Activated T-cell treated with anti-CD3 and anti-CD28 coated beads for 4 hours (primary cell): ENCODE data around the gene PTPRN2.

Experiments used
- DNase-seq: peaks from one replicate; pipeline ENCODE4 v3.0.0-alpha.2; 2020

The PTPRN2 gene

GRCh38 chr7:158602905-158603772 is 15.5 kb upstream of the PTPRN2 start:
- no peak for DNase-seq

- no peak for DNase-seq
These were observed 14.4 kb upstream of the PTPRN2 start for GRCh38 chr7:158602041-158602440.

- no peak for DNase-seq
These were observed 13.5 kb upstream of the PTPRN2 start for GRCh38 chr7:158601090-158601489.

- DNase-seq = no peak
These were observed 9.1 kb upstream of the PTPRN2 start for GRCh38 chr7:158596745-158597144.

- DNase-seq = no peak
These were observed 8.7 kb upstream of the PTPRN2 start for GRCh38 chr7:158596309-158596708.

- no peak for DNase-seq
These were observed 7.4 kb upstream of the PTPRN2 start for GRCh38 chr7:158595068-158595467.

GRCh38 chr7:158592541-158592940 is 4.9 kb upstream of the PTPRN2 start:
- no peak for DNase-seq

GRCh38 chr7:158591944-158592343 is 4.3 kb upstream of the PTPRN2 start:
- no peak for DNase-seq

GRCh38 chr7:158590181-158590530 is 2.5 kb upstream of the PTPRN2 start:
- DNase-seq = no peak

GRCh38 chr7:158589653-158590052 is 2.0 kb upstream of the PTPRN2 start:
- DNase-seq = no peak

GRCh38 chr7:158588878-158589442 is 1.3 kb upstream of the PTPRN2 start:
- no peak for DNase-seq

- no peak for DNase-seq
These were observed 658 bp upstream of the PTPRN2 start for GRCh38 chr7:158588085-158588877.

- no peak for DNase-seq
These were observed 993 bp downstream of the PTPRN2 start for GRCh38 chr7:158586499-158587161.

- no peak for DNase-seq
These were observed 1.7 kb downstream of the PTPRN2 start for GRCh38 chr7:158585721-158586498.

- no peak for DNase-seq
These were observed 3.2 kb downstream of the PTPRN2 start for GRCh38 chr7:158584407-158584806.

- no peak for DNase-seq
These were observed 3.8 kb downstream of the PTPRN2 start for GRCh38 chr7:158583810-158584209.

GRCh38 chr7:158583143-158583542 is 4.5 kb downstream of the PTPRN2 start:
- DNase-seq = no peak

GRCh38 chr7:158582089-158582456 is 5.5 kb downstream of the PTPRN2 start:
- DNase-seq = no peak

- DNase-seq = no peak
These were observed 6.1 kb downstream of the PTPRN2 start for GRCh38 chr7:158581440-158582088.

- no peak for DNase-seq
These were observed 7.7 kb downstream of the PTPRN2 start for GRCh38 chr7:158579662-158580646.
